Kidney (tissue), 14 donors: ENCODE measurements around the gene GNGT1. TPM values are rescaled to one million over a fixed set of nuclear protein-coding genes. Genes with fewer than 3 reads are reported as not detected.

Experiments
- DNase-seq, 5 donors: peaks; one replicate each; pipeline ENCODE4 v3.0.0-alpha.2; 2013 to 2020
- FAIRE-seq: peaks from 2 replicates; lab custom pipeline; 2012; peaks lifted over from hg19 to GRCh38; lab: Jason Lieb, UNC
- H3K27ac ChIP-seq, 2 donors: one replicate each; pipeline ENCODE4 v1.7.0; 2013; ENCODE audit warnings: low read depth in 2 of 2, low read length in 2 of 2, inconsistent platforms in 1 of 2
- H3K27me3 ChIP-seq: one replicate; pipeline ENCODE4 v1.7.1; 2013; ENCODE audit warnings: low read length, inconsistent platforms; ENCODE audit not compliant: control insufficient read depth, insufficient read depth
- H3K36me3 ChIP-seq, 3 donors: one replicate each; pipeline versions ENCODE4 v1.7.0 to v1.7.1; 2013; ENCODE audit warnings: low read length in 3 of 3, control low read depth in 1 of 3, inconsistent platforms in 1 of 3; ENCODE audit not compliant: insufficient read depth in 3 of 3, control insufficient read depth in 2 of 3
- H3K4me1 ChIP-seq, 3 donors: one replicate each; pipeline versions ENCODE4 v1.7.0 to v1.7.1; 2013; ENCODE audit warnings: low read length in 3 of 3, inconsistent platforms in 1 of 3, low read depth in 1 of 3; ENCODE audit not compliant: control insufficient read depth in 2 of 3, insufficient read depth in 2 of 3
- H3K4me3 ChIP-seq, 3 donors: one replicate each; pipeline versions ENCODE4 v1.7.0 to v1.8.1; 2013; ENCODE audit warnings: low read length in 3 of 3, control low read depth in 1 of 3, inconsistent platforms in 1 of 3
- H3K9ac ChIP-seq, 3 donors: one replicate each; pipeline versions ENCODE4 v1.7.0 to v1.7.1; 2013; ENCODE audit warnings: low read length in 3 of 3, control low read depth in 1 of 3, inconsistent platforms in 1 of 3
- H3K9me3 ChIP-seq, 3 donors: one replicate each; pipeline versions ENCODE4 v1.7.0 to v1.7.1; 2013; ENCODE audit warnings: low read length in 3 of 3, control low read depth in 1 of 3, inconsistent platforms in 1 of 3; ENCODE audit not compliant: control insufficient read depth in 2 of 3, insufficient read depth in 1 of 3
- CTCF ChIP-seq: IDR thresholded peaks from 3 replicates; pipeline ENCODE4 v1.5.1; 2012; ENCODE audit warnings: mild to moderate bottlenecking, moderate library complexity, borderline replicate concordance; ENCODE audit not compliant: insufficient read depth; ENCODE audit errors: extremely low read depth
- intact Hi-C: fragments of 100-400 bp; cut with DNase I; formaldehyde crosslinking; loops from one replicate; pipeline ENCODE4 v1.11.1; 2022
- polyA plus RNA-seq: library from polyadenylated mRNA; stranded (reverse); fragments of 350-450 nt; fragmentation: Illumina TruSeq; extraction: RNeasy Lipid Tissue Mini Kit (QIAGEN cat#74804); gene quantifications from one replicate; pipeline ENCODE4 v1.2.3, GENCODE V29; 2014; ENCODE audit warnings: low read depth, low replicate concordance; ENCODE audit not compliant: insufficient read depth
- total RNA-seq: library from RNA; stranded (reverse); fragmentation: NEBNext Ultra II Directional; extraction: Animal tissue kit (Norgen Biotek cat#: 25700); gene quantifications from one replicate; pipeline ENCODE4 v1.2.1, GENCODE V29; 2021
- donor health status: control.
- donor health status: control.
- donor health status: control.
- donor health status: control.
- donor health status: control.
- donor health status: DM: yes; HTN: yes; CAD: no.
- donor health status: Normal renal cell carcinoma (clear cell type).

Gene GNGT1
- total and polyA plus RNA-seq, 2 donors from 2014 or later = 0.35 TPM; not detected in 1

DNA sequence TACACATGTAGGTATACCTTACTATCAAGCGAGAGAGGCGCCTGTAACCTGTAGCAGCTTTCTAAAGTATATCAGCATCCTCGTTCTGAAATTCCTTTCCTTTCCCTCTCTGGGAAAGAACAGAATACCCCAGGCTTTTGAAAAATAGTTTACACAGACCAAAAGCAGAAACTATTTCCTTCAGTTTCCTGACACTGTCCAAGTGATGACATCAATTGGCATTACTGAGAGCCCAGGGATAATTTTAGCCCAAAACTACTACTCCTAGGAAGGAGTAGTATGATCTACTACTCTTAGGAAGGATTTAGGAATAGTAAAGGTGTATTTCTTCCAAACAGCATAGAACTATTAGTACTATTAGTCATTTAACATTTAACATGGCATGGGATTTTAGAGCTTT is 21.2 kb downstream of the GNGT1 start:
- Histone ChIP-seq H3K4me1 (peaks cover 0 to 3% (median 0%) of the 10 kb centered on the region in 3 donors), H3K36me3 (no peaks in the 10 kb centered on the region), H3K9ac (no peak overlapping the region), H3K27me3 (no peaks in the 10 kb centered on the region), H3K4me3 (no peak overlapping the region), H3K27ac (no peak overlapping the region), H3K9me3 (no peaks in the 10 kb centered on the region)
- DNase-seq (no peak), FAIRE-seq (no peak)
- no peak for TF ChIP-seq CTCF
- intact Hi-C loops = loop anchor here (10.0 kb wide), 1 partner anchor 67 kb away; no protein-coding TSS in a partner anchor

GRCh38 chr7:93931655-93932054 is 25.3 kb downstream of the GNGT1 start:
- no peak for TF ChIP-seq CTCF
- Histone ChIP-seq H3K9ac (no peak overlapping the region), H3K9me3 (no peaks in the 10 kb centered on the region), H3K27me3 (no peaks in the 10 kb centered on the region), H3K27ac (no peak overlapping the region), H3K36me3 (no peaks in the 10 kb centered on the region), H3K4me3 (no peak overlapping the region), H3K4me1 (peaks cover 0 to 3% (median 0%) of the 10 kb centered on the region in 3 donors)
- FAIRE-seq (no peak), DNase-seq (no peak)
- intact Hi-C loops = no loop called here

GRCh38 chr7:93933156-93933555 is 26.8 kb downstream of the GNGT1 start:
- intact Hi-C loops = no loop called here
- FAIRE-seq (no peak), DNase-seq (no peak)
- Histone ChIP-seq H3K4me1 (no peaks in the 10 kb centered on the region), H3K4me3 (no peak overlapping the region), H3K36me3 (no peaks in the 10 kb centered on the region), H3K9ac (no peak overlapping the region), H3K27me3 (no peaks in the 10 kb centered on the region), H3K27ac (no peak overlapping the region), H3K9me3 (no peaks in the 10 kb centered on the region)
- no peak for TF ChIP-seq CTCF

DNA sequence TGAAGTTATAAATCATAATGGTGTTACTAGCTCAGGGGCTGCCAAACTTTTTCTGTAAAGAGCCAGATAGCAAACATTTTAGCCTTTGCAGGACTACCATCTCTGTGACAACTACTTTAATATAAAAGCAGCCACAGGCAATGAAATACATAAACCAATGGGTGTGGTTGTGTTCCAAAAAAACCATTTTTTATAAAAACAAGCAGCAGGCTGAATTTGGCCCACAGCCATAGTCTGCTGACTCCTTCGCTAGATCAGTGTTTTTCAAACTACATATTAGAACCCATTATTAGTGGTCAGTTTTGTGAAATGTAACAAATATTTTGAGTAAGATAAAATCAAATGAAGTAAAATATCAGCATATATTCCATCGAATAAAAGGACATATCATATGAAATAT is 28.7 kb downstream of the GNGT1 start:
- H3K27ac ChIP-seq = no peak overlapping the region

More for the DNA sequence above, 28.7 kb downstream of the GNGT1 start:
- FAIRE-seq (no peak), DNase-seq (no peak)
- intact Hi-C loops = no loop called here
- Histone ChIP-seq H3K36me3 (no peaks in the 10 kb centered on the region), H3K9ac (no peak overlapping the region), H3K9me3 (no peaks in the 10 kb centered on the region), H3K4me3 (no peak overlapping the region), H3K4me1 (no peaks in the 10 kb centered on the region), H3K27me3 (no peaks in the 10 kb centered on the region)
- no peak for TF ChIP-seq CTCF
